Endothelial cell of hepatic sinusoid (primary cell): ENCODE data around the gene MRPL52.
"Not testable (repeated sequence)": the region's sequence is repeated elsewhere in the genome, so short reads cannot be mapped to it uniquely, and the experiment has no call there.

Source experiments
- in situ Hi-C: cut with HindIII; loops from 2 replicates; pipeline ENCODE4 v1.10.0; 2017; ENCODE audit warnings: low sequenced_read_pairs

MRPL52 gene

GRCh38 chr14:22808388-22809209, 21.1 kb upstream of the MRPL52 start:
- in situ Hi-C loops, result no loop called here

- in situ Hi-C loops, result no loop called here
These were observed 18.0 kb upstream of the MRPL52 start for GRCh38 chr14:22811722-22812121.

- in situ Hi-C loops, result no loop called here
These were observed 16.9 kb upstream of the MRPL52 start for GRCh38 chr14:22812744-22813143.

- in situ Hi-C loops, result no loop called here
These were observed 16.5 kb upstream of the MRPL52 start for GRCh38 chr14:22813145-22813544.

- in situ Hi-C loops, result no loop called here
These were observed 15.3 kb upstream of the MRPL52 start for GRCh38 chr14:22814373-22814772.

GRCh38 chr14:22814941-22815713, 14.6 kb upstream of the MRPL52 start, which contains the start of gene SLC7A7:
TSS of gene SLC7A7 (minus strand) at chr14:22815435. CDS start at chr14:22813398, 2,037 bp downstream.
- in situ Hi-C loops, result no loop called here

GRCh38 chr14:22819151-22819988, 10.3 kb upstream of the MRPL52 start:
- in situ Hi-C loops, result no loop called here

- in situ Hi-C loops, result no loop called here
These were observed 9.0 kb upstream of the MRPL52 start for GRCh38 chr14:22820731-22821130.

GRCh38 chr14:22821193-22822015, 8.3 kb upstream of the MRPL52 start:
- in situ Hi-C loops, result no loop called here

GRCh38 chr14:22822016-22822570, 7.6 kb upstream of the MRPL52 start:
- in situ Hi-C loops, result no loop called here

- in situ Hi-C loops, result no loop called here
These were observed 7.1 kb upstream of the MRPL52 start for GRCh38 chr14:22822571-22823098.

- in situ Hi-C loops, result no loop called here
These were observed 4.9 kb upstream of the MRPL52 start for GRCh38 chr14:22824711-22825359.

GRCh38 chr14:22829076-22829660, 519 bp upstream of the MRPL52 start:
- in situ Hi-C loops, result not testable (repeated sequence)

GRCh38 chr14:22830443-22831010, 840 bp downstream of the MRPL52 start:
- in situ Hi-C loops, result no loop called here

- in situ Hi-C loops, result no loop called here
These were observed 5.8 kb downstream of the MRPL52 start for GRCh38 chr14:22835505-22835904.

GRCh38 chr14:22836301-22837113, 6.8 kb downstream of the MRPL52 start, which contains the start of gene MMP14:
TSS of gene MMP14 (plus strand) at chr14:22836585. CDS start at chr14:22836818, 233 bp downstream.
- in situ Hi-C loops, result no loop called here

- in situ Hi-C loops, result no loop called here
These were observed 7.5 kb downstream of the MRPL52 start for GRCh38 chr14:22837114-22837749.
